SU-DHL-6 (cell line): ENCODE data around the gene CCNL2.

ENCODE experiments used
- H2AFZ ChIP-seq: fragments of 200-600 bp; sonication (generic); 2 replicates; pipeline ENCODE4 v1.6.1; 2014; ENCODE audit warnings: low read depth, mild to moderate bottlenecking, moderate library complexity, mixed read lengths, antibody characterized with exemption, low read length; ENCODE audit not compliant: severe bottlenecking
- H3F3A ChIP-seq: fragments of 200-600 bp; shearing (Covaris generic); 2 replicates; pipeline ENCODE4 v1.6.0; 2016; ENCODE audit warnings: antibody characterized with exemption, mild to moderate bottlenecking; ENCODE audit not compliant: insufficient read depth
- H3K27ac ChIP-seq: fragments of 200-600 bp; sonication (generic); 2 replicates; pipeline ENCODE4 v1.5.1; 2016; ENCODE audit warnings: low read depth, mild to moderate bottlenecking, low read length, moderate library complexity, mixed read lengths
- H3K27me3 ChIP-seq: fragments of 200-600 bp; sonication (generic), shearing (Covaris generic); 2 replicates; pipeline ENCODE4 v1.6.0; 2014; ENCODE audit warnings: mild to moderate bottlenecking, low read length
- H3K36me3 ChIP-seq: fragments of 200-600 bp; sonication (generic); 2 replicates; pipeline ENCODE4 v1.6.1; 2014; ENCODE audit warnings: mild to moderate bottlenecking, low read length, mixed read lengths
- H3K4me2 ChIP-seq: fragments of 300-600, 200-600 bp; shearing (Covaris generic), sonication (generic); 2 replicates; pipeline ENCODE4 v1.6.0; 2014; ENCODE audit warnings: low read length, low read depth, mild to moderate bottlenecking; ENCODE audit not compliant: poor library complexity, severe bottlenecking
- H3K4me3 ChIP-seq: fragments of 200-600 bp; sonication (generic); 2 replicates; pipeline ENCODE4 v1.5.1; 2014; ENCODE audit warnings: antibody characterized with exemption, low read length, mild to moderate bottlenecking, mixed read lengths; ENCODE audit not compliant: insufficient read depth, poor library complexity, severe bottlenecking
- H3K79me2 ChIP-seq: fragments of 200-600 bp; sonication (generic); 2 replicates; pipeline ENCODE4 v1.6.1; 2014; ENCODE audit warnings: mild to moderate bottlenecking, low read length, moderate library complexity; ENCODE audit not compliant: insufficient read depth
- H3K9ac ChIP-seq: fragments of 200-600 bp; sonication (generic); 2 replicates; pipeline ENCODE4 v1.7.0; 2014; ENCODE audit warnings: mild to moderate bottlenecking, low read length
- H3K9me2 ChIP-seq: fragments of 200-600 bp; sonication (generic); replicated peaks from 2 replicates; pipeline ENCODE4 v1.6.1; 2014; ENCODE audit warnings: low read length; ENCODE audit not compliant: insufficient read depth
- H3K9me3 ChIP-seq: fragments of 200-600 bp; sonication (generic); 2 replicates; pipeline ENCODE4 v1.6.1; 2014; ENCODE audit warnings: low read length, mixed read lengths; ENCODE audit not compliant: insufficient read depth
- H4K20me1 ChIP-seq: fragments of 200-600 bp; sonication (generic); 2 replicates; pipeline ENCODE4 v1.6.1; 2014; ENCODE audit warnings: low read depth, mild to moderate bottlenecking, antibody characterized with exemption, low read length, moderate library complexity, mixed read lengths
- CTCF ChIP-seq: fragments of 200-600 bp; sonication (generic); IDR thresholded peaks from one replicate; pipeline ENCODE4 v1.5.1; 2017; ENCODE audit warnings: antibody characterized with exemption, mild to moderate bottlenecking, low read length, moderate library complexity; ENCODE audit not compliant: insufficient read depth, poor library complexity, severe bottlenecking
- EZH2phosphoT487 ChIP-seq: fragments of 200-600 bp; sonication (generic), shearing (Covaris generic); conservative IDR thresholded peaks from 2 replicates; pipeline ENCODE4 v1.6.1; 2018; ENCODE audit warnings: mild to moderate bottlenecking, antibody characterized with exemption, low read length, moderate library complexity, mixed read lengths

Gene CCNL2

GRCh38 chr1:1345384-1345783 is 53.8 kb downstream of the CCNL2 start:
- H2AFZ ChIP-seq = no peak overlapping the region
- H4K20me1 ChIP-seq = no peaks in the 10 kb centered on the region
- H3K36me3 ChIP-seq = no peaks in the 10 kb centered on the region
- H3K4me3 ChIP-seq = no peak overlapping the region
- H3K79me2 ChIP-seq = peaks cover 6% of the 10 kb centered on the region; the same call in 1 of the 2 replicates
- no peaks in the 10 kb centered on the region for H3K9me2 ChIP-seq
- no peaks in the 10 kb centered on the region for H3K9me3 ChIP-seq
- no peaks in the 10 kb centered on the region for H3F3A ChIP-seq
- no peak for TF ChIP-seq CTCF
- no peak for TF ChIP-seq EZH2phosphoT487
- no peak overlapping the region for H3K4me2 ChIP-seq
- H3K27ac ChIP-seq = no peak overlapping the region
- H3K9ac ChIP-seq = no peak overlapping the region
- H3K27me3 ChIP-seq = no peaks in the 10 kb centered on the region

GRCh38 chr1:1344655-1345361 is 54.3 kb downstream of the CCNL2 start:
- no peak overlapping the region for H3K27ac ChIP-seq

GRCh38 chr1:1343811-1344421 is 55.2 kb downstream of the CCNL2 start:
- TF ChIP-seq CTCF (no peak), EZH2phosphoT487 (no peak)
- H3K27ac ChIP-seq = no peak overlapping the region
- no peaks in the 10 kb centered on the region for H3K36me3 ChIP-seq
- no peaks in the 10 kb centered on the region for H4K20me1 ChIP-seq
- H2AFZ ChIP-seq = no peak overlapping the region
- H3K27me3 ChIP-seq = no peaks in the 10 kb centered on the region
- H3K9ac ChIP-seq = no peak overlapping the region
- no peak overlapping the region for H3K4me2 ChIP-seq
- H3F3A ChIP-seq = no peaks in the 10 kb centered on the region
- H3K79me2 ChIP-seq = peaks cover 6% of the 10 kb centered on the region; the same call in 1 of the 2 replicates
- H3K9me2 ChIP-seq = no peaks in the 10 kb centered on the region
- H3K9me3 ChIP-seq = no peaks in the 10 kb centered on the region
- H3K4me3 ChIP-seq = no peak overlapping the region

More at GRCh38 chr1:1344655-1345361, 54.3 kb downstream of the CCNL2 start:
- H4K20me1 ChIP-seq = no peaks in the 10 kb centered on the region
- H3K79me2 ChIP-seq = peaks cover 6% of the 10 kb centered on the region; the same call in 1 of the 2 replicates
- no peaks in the 10 kb centered on the region for H3K9me2 ChIP-seq
- no peak for TF ChIP-seq EZH2phosphoT487
- peak; percentile 35 for TF ChIP-seq CTCF
- no peaks in the 10 kb centered on the region for H3K36me3 ChIP-seq
- no peak overlapping the region for H3K4me2 ChIP-seq
- no peak overlapping the region for H3K9ac ChIP-seq
- no peak overlapping the region for H3K4me3 ChIP-seq
- no peaks in the 10 kb centered on the region for H3K9me3 ChIP-seq
- H3F3A ChIP-seq = no peaks in the 10 kb centered on the region
- H3K27me3 ChIP-seq = no peaks in the 10 kb centered on the region
- H2AFZ ChIP-seq = no peak overlapping the region
